HCT116 (cell line): ENCODE measurements around the gene SDK1. TPM values are rescaled to one million over a fixed set of nuclear protein-coding genes. Genes with fewer than 3 reads are reported as not detected.

Experiments
- ATAC-seq: fragments of 200-7000 bp; cut with Tn5 transposase; 2 replicates; pipeline ENCODE4 v1.9.1; 2020; ENCODE audit warnings: mild to moderate bottlenecking, moderate library complexity
- BruUV-seq: library from RNA; stranded (reverse); fragments of 400-500 nt; replicated peaks from 2 replicates; lab custom pipeline; 2021; lab: Mats Ljungman, UMichigan
- CTCF ChIA-PET: fragments of 300-600 bp; sonication (Branson Sonifier 250); formaldehyde crosslinking; loops from one replicate; lab custom pipeline; 2021; ENCODE audit warnings: antibody characterized with exemption; lab: Charles Lee
- POLR2A ChIA-PET: fragments of 300-600, 350-600 bp; sonication (Branson Sonifier 250); formaldehyde crosslinking; loops from one replicate; lab custom pipeline; 2021; ENCODE audit warnings: antibody characterized with exemption; lab: Charles Lee
- RAD21 ChIA-PET, 2 experiments: fragments of 300-600 bp; sonication (Branson Sonifier 250); formaldehyde crosslinking; loops; one replicate each; lab custom pipeline; 2023; ENCODE audit warnings: low total read pairs in 2 of 2; ENCODE audit not compliant: uncharacterized antibody in 2 of 2, unreplicated experiment in 2 of 2, low non-redundant PET in 1 of 2; lab: Charles Lee
- DNase-seq: peaks from one replicate; pipeline ENCODE4 v3.0.0-alpha.2; 2010; ENCODE audit warnings: low read depth, low spot score
- H2AFZ ChIP-seq: fragments of 200-600 bp; shearing (Covaris generic), sonication (generic); 2 replicates; pipeline ENCODE4 v1.6.1; 2017; ENCODE audit warnings: low read depth, mixed run types, mixed read lengths, antibody characterized with exemption, low read length; ENCODE audit not compliant: poor library complexity, severe bottlenecking
- H3K27ac ChIP-seq: 2 replicates; pipeline ENCODE4 v1.5.1; 2012; ENCODE audit warnings: low read depth, low read length
- H3K27me3 ChIP-seq: fragments of 200-600 bp; sonication (generic); 2 replicates; pipeline ENCODE4 v1.6.1; 2016; ENCODE audit warnings: mixed run types, low read length, mixed read lengths; ENCODE audit not compliant: insufficient read depth
- H3K36me3 ChIP-seq, 2 experiments: fragments of 200-500 bp in 1 of 2; fragments of 200-600 bp in 1 of 2; sonication (Bioruptor generic) in 1 of 2; sonication (generic) in 1 of 2; 2 replicates each; pipeline versions ENCODE4 v1.5.1 to v1.6.1; 2014 to 2016; ENCODE audit warnings: low read length in 2 of 2, inconsistent platforms in 1 of 2, mixed read lengths in 1 of 2, mixed run types in 1 of 2; ENCODE audit not compliant: insufficient read depth in 2 of 2, control insufficient read depth in 1 of 2
- H3K4me1 ChIP-seq, 2 experiments: fragments of 200-600 bp in 1 of 2; sonication (generic) in 1 of 2; 2 replicates each; pipeline versions ENCODE4 v1.5.1 to v1.6.1; 2012 to 2017; ENCODE audit warnings: low read length in 2 of 2, inconsistent platforms in 1 of 2, mild to moderate bottlenecking in 1 of 2, mixed read lengths in 1 of 2, mixed run types in 1 of 2, moderate library complexity in 1 of 2; ENCODE audit not compliant: insufficient read depth in 2 of 2, control insufficient read depth in 1 of 2
- H3K4me2 ChIP-seq: fragments of 200-600 bp; sonication (generic); 2 replicates; pipeline ENCODE4 v1.6.1; 2017; ENCODE audit warnings: mixed run types, low read length, mixed read lengths
- H3K4me3 ChIP-seq, 2 experiments: fragments of 200-600 bp in 1 of 2; sonication (generic) in 1 of 2; replicated peaks in 1 of 2; 2 replicates each; pipeline ENCODE4 v1.5.1; 2011 to 2016; ENCODE audit warnings: low read length in 2 of 2, control low read depth in 1 of 2, low read depth in 1 of 2, mild to moderate bottlenecking in 1 of 2, mixed read lengths in 1 of 2, mixed run types in 1 of 2
- H3K79me2 ChIP-seq: fragments of 200-600 bp; sonication (generic); 2 replicates; pipeline ENCODE4 v1.6.1; 2017; ENCODE audit warnings: mild to moderate bottlenecking, mixed run types, low read length, moderate library complexity, mixed read lengths; ENCODE audit not compliant: insufficient read depth
- H3K9ac ChIP-seq: fragments of 200-600 bp; sonication (generic); 2 replicates; pipeline ENCODE4 v1.6.1; 2016; ENCODE audit warnings: low read length, mixed read lengths
- H3K9me2 ChIP-seq: fragments of 200-600 bp; sonication (generic), shearing (Covaris generic); 2 replicates; pipeline ENCODE4 v1.6.1; 2017; ENCODE audit warnings: mixed run types, mild to moderate bottlenecking, moderate library complexity; ENCODE audit not compliant: insufficient read depth
- H3K9me3 ChIP-seq, 2 experiments: fragments of 200-500 bp in 1 of 2; fragments of 200-600 bp in 1 of 2; sonication (Bioruptor generic) in 1 of 2; sonication (generic) in 1 of 2; 2 replicates each; pipeline ENCODE4 v1.6.1; 2014 to 2017; ENCODE audit warnings: low read length in 2 of 2, mixed read lengths in 2 of 2, inconsistent platforms in 1 of 2, low read depth in 1 of 2, mild to moderate bottlenecking in 1 of 2, mixed run types in 1 of 2, moderate library complexity in 1 of 2; ENCODE audit not compliant: control insufficient read depth in 1 of 2, insufficient read depth in 1 of 2
- H4K20me1 ChIP-seq: fragments of 200-600 bp; sonication (generic), shearing (Covaris generic); 2 replicates; pipeline ENCODE4 v1.6.1; 2017; ENCODE audit warnings: mixed run types, mild to moderate bottlenecking, moderate library complexity; ENCODE audit not compliant: insufficient read depth
- CEBPB ChIP-seq: IDR thresholded peaks from 2 replicates; pipeline ENCODE4 v1.6.1; 2012; ENCODE audit warnings: low read depth
- EZH2 ChIP-seq: fragments of 200-600 bp; sonication (generic); IDR thresholded peaks from 2 replicates; pipeline ENCODE4 v1.6.1; 2017; ENCODE audit warnings: antibody characterized with exemption, mixed run types
- JUND ChIP-seq: IDR thresholded peaks from 2 replicates; pipeline ENCODE4 v1.6.1; 2012
- ZNF274 ChIP-seq: fragments of 200-500 bp; sonication (Bioruptor generic); IDR thresholded peaks from 2 replicates; pipeline ENCODE4 v1.6.1; 2014; ENCODE audit warnings: mild to moderate bottlenecking, low read depth, low read length, inconsistent platforms
- intact Hi-C: fragments of 100-400 bp; cut with micrococcal nuclease; formaldehyde crosslinking; loops from 2 replicates; pipeline ENCODE4 v1.10.0; 2022
- total RNA-seq: library from RNA; stranded (reverse); gene quantifications from one replicate; pipeline ENCODE4 v1.2.1, GENCODE V29; 2021; ENCODE audit not compliant: unreplicated experiment
- TF ChIP-seq, protein P1 (sequence below): IDR thresholded peaks from 2 replicates; pipeline ENCODE4 v1.6.1; 2012

The SDK1 gene
- total RNA-seq, 1 experiment from 2014 or later = 0.05 TPM

DNA sequence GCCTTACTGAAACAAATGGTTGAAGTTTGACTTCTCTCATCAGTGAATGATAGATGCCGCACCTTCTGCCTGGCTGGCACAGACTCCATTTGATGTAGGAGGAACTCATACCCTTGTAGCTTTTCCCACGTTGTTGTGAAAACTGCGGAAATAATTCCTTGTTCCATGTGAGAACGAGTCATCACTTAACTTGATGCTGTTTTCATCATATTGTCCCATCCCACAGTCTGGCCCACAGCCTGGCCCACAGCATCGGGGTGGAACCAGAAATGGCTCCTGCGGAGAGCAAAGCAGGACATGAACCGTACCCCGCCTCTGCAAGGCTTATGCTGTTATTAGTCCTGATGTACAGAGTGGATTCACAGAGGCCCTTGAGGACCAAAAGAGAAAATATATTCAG is 587.0 kb downstream of the SDK1 start:
- H4K20me1 ChIP-seq = no peaks in the 10 kb centered on the region
- H3K4me1 ChIP-seq = no peaks in the 10 kb centered on the region
- intact Hi-C loops = no loop called here
- no peak for TF ChIP-seq JUND
- TF ChIP-seq EZH2 = no peak
- ChIA-PET POLR2A (no interaction called here), CTCF (no interaction called here), RAD21 (no interaction called here)
- BruUV-seq = no TSS peak
- no peak overlapping the region for H2AFZ ChIP-seq
- no peak overlapping the region for H3K27ac ChIP-seq
- no peak overlapping the region for H3K9ac ChIP-seq
- H3K9me2 ChIP-seq = no peaks in the 10 kb centered on the region
- no peak overlapping the region for H3K4me3 ChIP-seq
- H3K79me2 ChIP-seq = no peaks in the 10 kb centered on the region
- no peaks in the 10 kb centered on the region for H3K27me3 ChIP-seq
- ATAC-seq (no peak), DNase-seq (no peak)
- H3K9me3 ChIP-seq = no peaks in the 10 kb centered on the region
- H3K36me3 ChIP-seq = no peaks in the 10 kb centered on the region
- no peak overlapping the region for H3K4me2 ChIP-seq

DNA sequence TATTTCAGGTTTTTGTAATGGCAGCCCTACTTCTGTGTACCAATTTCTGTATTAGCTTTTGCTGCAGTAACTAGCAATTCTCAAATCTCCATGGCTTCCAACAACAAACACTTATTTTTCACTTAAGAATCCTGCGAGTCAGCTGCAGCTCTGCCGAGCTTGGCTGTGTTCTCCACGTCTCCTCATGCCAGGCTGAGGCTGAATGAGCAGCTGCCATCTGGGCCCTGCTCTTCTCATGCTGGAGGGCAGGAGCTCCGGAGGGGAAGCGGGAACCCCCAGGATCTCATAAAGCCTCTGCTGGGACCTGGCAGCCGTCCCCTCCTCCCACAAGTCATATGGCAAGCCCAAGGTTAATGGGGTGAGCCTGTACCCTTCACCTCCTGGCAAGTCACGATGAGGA is 591.1 kb downstream of the SDK1 start:
- ChIA-PET RAD21 (no interaction called here), POLR2A (no interaction called here), CTCF (no interaction called here)
- Histone ChIP-seq H2AFZ (no peak overlapping the region), H4K20me1 (no peaks in the 10 kb centered on the region), H3K4me1 (no peaks in the 10 kb centered on the region), H3K9me2 (no peaks in the 10 kb centered on the region), H3K9me3 (no peaks in the 10 kb centered on the region), H3K27ac (no peak overlapping the region), H3K36me3 (no peaks in the 10 kb centered on the region), H3K4me3 (no peak overlapping the region), H3K9ac (no peak overlapping the region), H3K4me2 (no peak overlapping the region), H3K79me2 (no peaks in the 10 kb centered on the region), H3K27me3 (peaks cover 11% of the 10 kb centered on the region; the same call in 1 of the 2 replicates)
- no TSS peak for BruUV-seq
- TF ChIP-seq CEBPB = no peak
- DNase-seq (no peak), ATAC-seq (no peak)
- intact Hi-C loops = no loop called here

DNA sequence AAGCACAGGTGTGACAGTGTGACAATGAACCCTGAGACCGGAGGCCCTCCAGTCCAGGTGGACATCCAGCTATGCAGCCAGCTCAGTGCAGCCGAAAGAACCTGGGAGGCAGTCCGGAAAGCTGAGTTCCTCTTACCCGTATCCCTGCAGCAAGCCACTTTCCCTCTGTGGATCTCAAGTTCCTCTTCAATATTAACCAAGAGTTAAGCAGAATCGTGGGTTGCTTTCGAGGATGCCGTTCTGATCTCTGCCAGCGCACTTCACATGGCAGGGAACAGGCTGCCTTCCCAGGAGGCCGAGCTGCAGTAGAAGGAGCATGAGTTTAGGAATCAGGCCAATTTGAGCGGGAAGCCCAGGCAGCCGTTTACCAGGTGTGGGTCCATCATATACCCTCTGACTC is 591.6 kb downstream of the SDK1 start:
- ChIA-PET RAD21 (no interaction called here), CTCF (no interaction called here)
- no TSS peak for BruUV-seq

More for the DNA sequence above, 591.6 kb downstream of the SDK1 start:
- Histone ChIP-seq H2AFZ (no peak overlapping the region), H3K9me3 (no peaks in the 10 kb centered on the region), H3K4me2 (no peak overlapping the region), H3K9me2 (no peaks in the 10 kb centered on the region), H3K79me2 (no peaks in the 10 kb centered on the region), H3K4me1 (no peaks in the 10 kb centered on the region), H3K27me3 (peaks cover 11% of the 10 kb centered on the region; the same call in 1 of the 2 replicates), H3K9ac (no peak overlapping the region), H3K36me3 (no peaks in the 10 kb centered on the region), H3K4me3 (no peak overlapping the region), H3K27ac (no peak overlapping the region), H4K20me1 (no peaks in the 10 kb centered on the region)
- TF ChIP-seq, protein P1, sequence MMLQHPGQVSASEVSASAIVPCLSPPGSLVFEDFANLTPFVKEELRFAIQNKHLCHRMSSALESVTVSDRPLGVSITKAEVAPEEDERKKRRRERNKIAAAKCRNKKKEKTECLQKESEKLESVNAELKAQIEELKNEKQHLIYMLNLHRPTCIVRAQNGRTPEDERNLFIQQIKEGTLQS = no peak
- TF ChIP-seq ZNF274 = no peak
- no peak for ATAC-seq
- intact Hi-C loops = no loop called here
- POLR2A ChIA-PET = no interaction called here
- DNase-seq = no peak
